Peyer's patch (tissue), 4 donors: ENCODE results near the gene TGM5. TPM values are rescaled to one million over a fixed set of nuclear protein-coding genes. Genes with fewer than 3 reads are reported as not detected.

Experiments used
- DNase-seq, 3 donors: peaks; one replicate each; pipeline ENCODE4 v3.0.0-alpha.2; 2017 to 2019
- H3K27ac ChIP-seq, 4 donors: fragments of 200-600 bp; sonication (generic); one replicate each; pipeline ENCODE4 v1.5.1; 2016 to 2019
- H3K27me3 ChIP-seq, 2 donors: fragments of 200-600 bp; sonication (generic); one replicate each; pipeline ENCODE4 v1.5.1; 2019
- H3K36me3 ChIP-seq, 3 donors: fragments of 200-600 bp; sonication (generic); one replicate each; pipeline ENCODE4 v1.5.1; 2016 to 2019
- H3K4me1 ChIP-seq, 4 donors: fragments of 200-600 bp; sonication (generic); one replicate each; pipeline ENCODE4 v1.5.1; 2016 to 2019
- H3K4me3 ChIP-seq, 4 donors: fragments of 200-600 bp; sonication (generic); 1 replicate in 3 of 4; 2 replicates in 1 of 4; pipeline ENCODE4 v1.5.1; 2016 to 2019; ENCODE audit warnings: mild to moderate bottlenecking in 1 of 4
- H3K9me3 ChIP-seq, 4 donors: fragments of 200-600 bp; sonication (generic); one replicate each; pipeline ENCODE4 v1.5.1; 2016 to 2019; ENCODE audit warnings: mild to moderate bottlenecking in 1 of 4
- POLR2A ChIP-seq, 2 donors: fragments of 450-650 bp; IDR thresholded peaks; one replicate each; pipeline ENCODE4 v1.5.1; 2017; ENCODE audit warnings: antibody characterized with exemption in 2 of 2, mild to moderate bottlenecking in 2 of 2, moderate library complexity in 2 of 2
- total RNA-seq, 4 donors: library from RNA; depleted of rRNA; stranded (reverse); fragments of >200 nt; gene quantifications; one replicate each; pipeline ENCODE4 v1.1.0, GENCODE V29; 2016
- TF ChIP-seq, protein P1 (sequence below), 6 experiments: fragments of 450-650 bp in 4 of 6; fragments of 200-600 bp in 2 of 6; sonication (generic) in 1 of 6; IDR thresholded peaks; one replicate each; pipeline ENCODE4 v1.5.1; 2017 to 2019; ENCODE audit warnings: antibody characterized with exemption in 6 of 6, mild to moderate bottlenecking in 3 of 6, moderate library complexity in 1 of 6

Gene TGM5
- total RNA-seq, 4 donors from 2014 or later, result not detected

GRCh38 chr15:43214592-43215295 is 52.0 kb downstream of the TGM5 start:
- H3K4me1 ChIP-seq, result no peaks in the 10 kb centered on the region
- TF ChIP-seq POLR2A (IDR thresholded peaks at IDR 0.05), result no peak
- TF ChIP-seq, protein P1, sequence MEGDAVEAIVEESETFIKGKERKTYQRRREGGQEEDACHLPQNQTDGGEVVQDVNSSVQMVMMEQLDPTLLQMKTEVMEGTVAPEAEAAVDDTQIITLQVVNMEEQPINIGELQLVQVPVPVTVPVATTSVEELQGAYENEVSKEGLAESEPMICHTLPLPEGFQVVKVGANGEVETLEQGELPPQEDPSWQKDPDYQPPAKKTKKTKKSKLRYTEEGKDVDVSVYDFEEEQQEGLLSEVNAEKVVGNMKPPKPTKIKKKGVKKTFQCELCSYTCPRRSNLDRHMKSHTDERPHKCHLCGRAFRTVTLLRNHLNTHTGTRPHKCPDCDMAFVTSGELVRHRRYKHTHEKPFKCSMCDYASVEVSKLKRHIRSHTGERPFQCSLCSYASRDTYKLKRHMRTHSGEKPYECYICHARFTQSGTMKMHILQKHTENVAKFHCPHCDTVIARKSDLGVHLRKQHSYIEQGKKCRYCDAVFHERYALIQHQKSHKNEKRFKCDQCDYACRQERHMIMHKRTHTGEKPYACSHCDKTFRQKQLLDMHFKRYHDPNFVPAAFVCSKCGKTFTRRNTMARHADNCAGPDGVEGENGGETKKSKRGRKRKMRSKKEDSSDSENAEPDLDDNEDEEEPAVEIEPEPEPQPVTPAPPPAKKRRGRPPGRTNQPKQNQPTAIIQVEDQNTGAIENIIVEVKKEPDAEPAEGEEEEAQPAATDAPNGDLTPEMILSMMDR (IDR thresholded peaks at IDR 0.05), result no peak
- no peaks in the 10 kb centered on the region for H3K27me3 ChIP-seq
- DNase-seq, result no peak
- no peaks in the 10 kb centered on the region for H3K36me3 ChIP-seq
- H3K27ac ChIP-seq, result no peak overlapping the region
- H3K4me3 ChIP-seq, result no peak overlapping the region
- H3K9me3 ChIP-seq, result no peaks in the 10 kb centered on the region

DNA sequence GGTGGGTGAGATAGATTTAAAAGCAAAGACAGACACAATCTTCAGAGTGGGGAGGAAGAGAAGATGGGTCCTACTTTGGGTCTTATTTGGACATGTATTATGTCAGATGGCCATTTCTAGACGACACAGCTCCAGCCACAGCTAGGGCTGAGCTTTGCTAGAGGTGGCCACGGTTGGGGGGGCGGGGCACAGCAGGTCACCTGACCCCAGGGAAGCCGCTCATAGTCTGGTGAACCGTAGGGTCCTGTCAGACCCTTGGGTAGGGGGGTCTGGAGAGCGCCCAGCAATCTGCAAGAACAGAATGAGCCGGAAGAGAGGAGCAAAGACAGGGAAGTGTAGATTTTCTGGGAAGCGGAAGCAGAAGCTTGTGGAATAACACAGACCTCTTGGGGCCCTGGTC is 52.6 kb downstream of the TGM5 start:
- no peak for DNase-seq
- Histone ChIP-seq H3K4me3 (no peak overlapping the region), H3K9me3 (no peaks in the 10 kb centered on the region), H3K27ac (no peak overlapping the region), H3K36me3 (no peaks in the 10 kb centered on the region), H3K27me3 (no peaks in the 10 kb centered on the region), H3K4me1 (no peaks in the 10 kb centered on the region)
- no peak for TF ChIP-seq POLR2A (IDR thresholded peaks at IDR 0.05)
- TF ChIP-seq, protein P1 (IDR thresholded peaks at IDR 0.05), result no peak

GRCh38 chr15:43213466-43213865 is 53.3 kb downstream of the TGM5 start:
- TF ChIP-seq POLR2A (IDR thresholded peaks at IDR 0.05), result no peak
- TF ChIP-seq, protein P1 (IDR thresholded peaks at IDR 0.05), result no peak
- no peaks in the 10 kb centered on the region for H3K9me3 ChIP-seq
- no peaks in the 10 kb centered on the region for H3K27me3 ChIP-seq
- no peaks in the 10 kb centered on the region for H3K36me3 ChIP-seq
- H3K4me1 ChIP-seq, result no peaks in the 10 kb centered on the region
- DNase-seq, result no peak
- no peak overlapping the region for H3K4me3 ChIP-seq
- H3K27ac ChIP-seq, result no peak overlapping the region

DNA sequence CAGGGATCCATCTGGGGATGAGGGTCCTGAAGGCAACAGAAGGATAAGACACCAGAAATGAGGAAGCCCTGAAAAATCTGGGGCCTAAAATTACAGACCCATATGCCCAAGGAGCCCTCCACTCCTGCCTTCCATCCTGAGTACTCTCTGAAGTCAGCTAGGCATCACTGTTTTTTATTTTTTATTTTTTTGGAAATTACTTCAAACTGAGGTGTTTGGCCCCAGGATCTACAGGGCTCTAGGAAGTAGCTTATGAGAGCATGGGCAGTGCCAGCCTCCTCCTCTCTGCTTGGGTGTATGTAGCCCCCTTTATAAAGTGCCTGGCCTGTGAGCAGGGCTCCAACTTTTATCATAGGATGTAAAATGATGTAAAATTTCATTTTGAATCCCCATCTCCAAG is 53.8 kb downstream of the TGM5 start:
- H3K9me3 ChIP-seq, result no peaks in the 10 kb centered on the region

GRCh38 chr15:43212299-43212698 is 54.4 kb downstream of the TGM5 start:
- Histone ChIP-seq H3K27ac (no peak overlapping the region), H3K9me3 (no peaks in the 10 kb centered on the region), H3K4me3 (no peak overlapping the region), H3K27me3 (no peaks in the 10 kb centered on the region), H3K36me3 (no peaks in the 10 kb centered on the region), H3K4me1 (no peaks in the 10 kb centered on the region)
- TF ChIP-seq, protein P1 (IDR thresholded peaks at IDR 0.05), result no peak
- TF ChIP-seq POLR2A (IDR thresholded peaks at IDR 0.05), result no peak
- DNase-seq, result peak in 1 of 3 donors; percentile 19

More for the DNA sequence above, 53.8 kb downstream of the TGM5 start:
- TF ChIP-seq, protein P1 (IDR thresholded peaks at IDR 0.05), result no peak
- no peak for TF ChIP-seq POLR2A (IDR thresholded peaks at IDR 0.05)
- no peaks in the 10 kb centered on the region for H3K36me3 ChIP-seq
- no peaks in the 10 kb centered on the region for H3K27me3 ChIP-seq
- no peak for DNase-seq
- no peak overlapping the region for H3K4me3 ChIP-seq
- no peaks in the 10 kb centered on the region for H3K4me1 ChIP-seq
- H3K27ac ChIP-seq, result no peak overlapping the region
